SK-N-SH (cell line): ENCODE results near the gene PRKN.

Experiments
- MAX ChIP-seq: IDR thresholded peaks from 2 replicates; pipeline ENCODE4 v1.4.0; 2012; ENCODE audit warnings: low read depth
- PBX3 ChIP-seq: IDR thresholded peaks from 2 replicates; pipeline ENCODE4; 2012

GRCh38 chr6:162237331-162237730, 490.2 kb downstream of the PRKN start:
- TF ChIP-seq PBX3 = no peak
- no peak for TF ChIP-seq MAX
